Measurements from ENCODE around the gene LGALS4. TPM values are rescaled to one million over a fixed set of nuclear protein-coding genes. Genes with fewer than 3 reads are reported as not detected.
"Not testable (repeated sequence)": the region's sequence is repeated elsewhere in the genome, so short reads cannot be mapped to it uniquely, and the experiment has no call there.

The LGALS4 gene
- total RNA-seq, 3 donors from 2014 or later = 0.80 to 16.4 (median 0.88) TPM

DNA sequence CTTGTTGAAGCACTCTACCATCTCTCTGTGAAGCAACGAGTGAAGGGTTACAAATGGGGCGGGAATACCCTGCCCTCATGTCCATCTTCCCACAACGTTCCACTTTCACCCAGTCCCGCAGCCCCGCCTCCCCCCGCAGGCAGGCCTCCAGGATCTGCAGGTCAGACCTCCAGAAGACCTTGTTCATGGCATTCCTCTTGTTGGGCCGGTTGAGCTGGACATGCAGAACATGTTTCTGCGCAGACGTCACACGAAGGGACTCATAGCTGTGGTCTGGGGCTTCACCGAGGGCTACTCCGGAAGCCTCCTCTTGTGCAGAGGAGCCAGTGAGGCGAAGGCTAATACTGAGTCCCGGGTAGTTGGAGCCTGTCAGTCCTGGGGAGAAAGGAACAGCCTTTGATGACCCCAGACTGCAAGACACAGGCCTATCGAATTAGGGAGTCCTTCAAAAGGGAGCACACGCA is 18.4 kb upstream of the LGALS4 start:
- Histone ChIP-seq H3K27ac (peak overlapping the region; percentile 92 to 96), H3K27me3 (no peaks in the 10 kb centered on the region), H3K9me3 (no peaks in the 10 kb centered on the region), H3K4me3 (peak overlapping the region; percentile 62 to 77 (median 68)), H3K4me1 (peaks cover 3 to 10% of the 10 kb centered on the region in 2 donors), H3K36me3 (no peaks in the 10 kb centered on the region)
- peak; percentile 83 to 89 for DNase-seq (ENCODE audit: low spot score in 2 of 2)
- intact Hi-C loops (cut with DNase I; ENCODE audit: low total_unique reads) = no loop called here
- TF ChIP-seq POLR2A (IDR thresholded peaks at IDR 0.05) = no peak
- no peak for TF ChIP-seq POLR2AphosphoS5 (IDR thresholded peaks at IDR 0.05)
- TF ChIP-seq, protein P1, sequence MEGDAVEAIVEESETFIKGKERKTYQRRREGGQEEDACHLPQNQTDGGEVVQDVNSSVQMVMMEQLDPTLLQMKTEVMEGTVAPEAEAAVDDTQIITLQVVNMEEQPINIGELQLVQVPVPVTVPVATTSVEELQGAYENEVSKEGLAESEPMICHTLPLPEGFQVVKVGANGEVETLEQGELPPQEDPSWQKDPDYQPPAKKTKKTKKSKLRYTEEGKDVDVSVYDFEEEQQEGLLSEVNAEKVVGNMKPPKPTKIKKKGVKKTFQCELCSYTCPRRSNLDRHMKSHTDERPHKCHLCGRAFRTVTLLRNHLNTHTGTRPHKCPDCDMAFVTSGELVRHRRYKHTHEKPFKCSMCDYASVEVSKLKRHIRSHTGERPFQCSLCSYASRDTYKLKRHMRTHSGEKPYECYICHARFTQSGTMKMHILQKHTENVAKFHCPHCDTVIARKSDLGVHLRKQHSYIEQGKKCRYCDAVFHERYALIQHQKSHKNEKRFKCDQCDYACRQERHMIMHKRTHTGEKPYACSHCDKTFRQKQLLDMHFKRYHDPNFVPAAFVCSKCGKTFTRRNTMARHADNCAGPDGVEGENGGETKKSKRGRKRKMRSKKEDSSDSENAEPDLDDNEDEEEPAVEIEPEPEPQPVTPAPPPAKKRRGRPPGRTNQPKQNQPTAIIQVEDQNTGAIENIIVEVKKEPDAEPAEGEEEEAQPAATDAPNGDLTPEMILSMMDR (IDR thresholded peaks at IDR 0.05) = no peak

DNA sequence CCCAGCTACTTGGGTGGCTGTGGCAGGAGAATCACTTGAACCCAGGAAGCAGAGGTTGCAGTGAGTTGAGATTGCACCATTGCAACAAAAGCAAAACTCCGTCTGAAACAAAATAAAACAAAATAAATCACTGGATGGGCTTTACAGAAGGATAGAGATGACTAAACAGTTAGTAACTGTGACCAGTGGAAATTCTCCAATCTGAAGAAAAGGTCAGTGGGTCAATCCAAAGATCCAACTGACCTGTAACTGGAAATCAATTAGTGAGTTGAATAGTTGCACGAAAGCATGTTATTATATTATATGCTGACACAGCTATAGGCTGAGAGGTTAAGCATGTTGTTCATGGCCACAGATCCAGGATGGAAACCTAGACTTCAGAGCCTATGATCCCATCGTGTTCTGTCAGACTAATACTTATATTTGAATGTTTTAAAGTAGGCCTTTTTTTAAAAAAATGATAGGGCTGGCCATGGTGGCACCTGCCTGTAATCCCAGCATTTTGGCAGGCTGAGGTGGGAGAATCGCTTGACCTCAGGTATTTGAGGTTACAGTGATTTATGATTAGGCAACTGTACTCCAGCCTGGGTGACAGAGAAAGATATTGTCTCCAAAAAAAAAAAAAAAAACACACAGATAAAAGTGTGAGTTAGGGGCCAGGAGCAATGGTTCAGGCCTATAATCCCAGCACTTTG is 17.4 kb upstream of the LGALS4 start:
- Histone ChIP-seq H3K4me3 (peak overlapping the region in 2 of 3 donors; percentile 68 to 77), H3K27me3 (no peaks in the 10 kb centered on the region), H3K36me3 (no peaks in the 10 kb centered on the region), H3K27ac (peak overlapping the region; percentile 92 to 96), H3K4me1 (peaks cover 3 to 10% of the 10 kb centered on the region in 2 donors), H3K9me3 (no peaks in the 10 kb centered on the region)
- intact Hi-C loops (cut with DNase I; ENCODE audit: low total_unique reads) = no loop called here
- TF ChIP-seq, protein P1 (IDR thresholded peaks at IDR 0.05) = no peak
- TF ChIP-seq POLR2AphosphoS5 (IDR thresholded peaks at IDR 0.05) (no peak), POLR2A (IDR thresholded peaks at IDR 0.05) (no peak)
- no peak for DNase-seq (ENCODE audit: low spot score in 2 of 2)

- H3K36me3 ChIP-seq; H3K4me3 ChIP-seq; H3K27ac ChIP-seq; intact Hi-C loops (cut with DNase I; ENCODE audit: low total_unique reads); H3K27me3 ChIP-seq; DNase-seq (ENCODE audit: low spot score in 2 of 2); H3K9me3 ChIP-seq: not testable (repeated sequence)
- H3K4me1 ChIP-seq = peaks cover 3 to 10% of the 10 kb centered on the region in 2 donors
Observed at GRCh38 chr19:38829203-38829602, 16.5 kb upstream of the LGALS4 start.

DNA sequence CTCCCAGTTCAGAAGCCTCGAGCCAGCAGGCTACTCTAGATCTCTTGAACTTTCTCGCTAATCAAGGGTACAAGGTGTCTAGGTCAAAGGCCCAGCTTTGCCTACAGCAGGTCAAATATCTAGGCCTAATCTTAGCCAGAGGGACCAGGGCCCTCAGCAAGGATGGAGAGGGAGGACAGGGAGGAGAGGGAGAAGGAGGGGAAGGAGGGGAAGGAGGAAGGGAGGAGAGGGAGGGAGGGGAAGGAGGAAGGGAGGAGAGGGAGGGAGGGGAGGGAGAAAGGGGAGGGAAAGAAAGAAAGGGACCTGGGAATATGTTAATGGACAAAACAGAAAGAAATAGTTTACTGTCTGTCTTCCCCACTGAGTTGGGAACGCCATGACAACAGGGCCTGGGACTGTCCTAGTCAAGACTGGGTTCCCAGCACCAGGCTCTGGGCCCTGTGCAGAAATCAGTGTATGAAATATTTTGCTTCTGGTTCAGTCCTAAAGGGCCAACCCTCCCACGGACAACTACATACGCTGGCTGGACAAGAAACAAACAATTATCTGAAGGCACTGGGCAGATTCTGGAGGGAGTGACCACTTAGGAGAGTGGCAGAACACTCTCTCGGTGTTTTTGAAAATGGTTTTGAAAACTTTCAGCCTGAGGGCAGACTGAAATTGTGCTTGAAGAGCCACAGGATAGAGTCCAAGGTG is 14.3 kb upstream of the LGALS4 start:
- H3K36me3 ChIP-seq = no peaks in the 10 kb centered on the region
- intact Hi-C loops (cut with DNase I; ENCODE audit: low total_unique reads) = no loop called here
- TF ChIP-seq, protein P1 (IDR thresholded peaks at IDR 0.05) = no peak
- TF ChIP-seq POLR2A (IDR thresholded peaks at IDR 0.05) (no peak), POLR2AphosphoS5 (IDR thresholded peaks at IDR 0.05) (no peak)
- H3K4me3 ChIP-seq = no peak overlapping the region
- H3K27ac ChIP-seq = no peak overlapping the region
- no peaks in the 10 kb centered on the region for H3K9me3 ChIP-seq
- no peak for DNase-seq (ENCODE audit: low spot score in 2 of 2)
- H3K4me1 ChIP-seq = peaks cover 0 to 7% of the 10 kb centered on the region in 2 donors
- H3K27me3 ChIP-seq = no peaks in the 10 kb centered on the region

DNA sequence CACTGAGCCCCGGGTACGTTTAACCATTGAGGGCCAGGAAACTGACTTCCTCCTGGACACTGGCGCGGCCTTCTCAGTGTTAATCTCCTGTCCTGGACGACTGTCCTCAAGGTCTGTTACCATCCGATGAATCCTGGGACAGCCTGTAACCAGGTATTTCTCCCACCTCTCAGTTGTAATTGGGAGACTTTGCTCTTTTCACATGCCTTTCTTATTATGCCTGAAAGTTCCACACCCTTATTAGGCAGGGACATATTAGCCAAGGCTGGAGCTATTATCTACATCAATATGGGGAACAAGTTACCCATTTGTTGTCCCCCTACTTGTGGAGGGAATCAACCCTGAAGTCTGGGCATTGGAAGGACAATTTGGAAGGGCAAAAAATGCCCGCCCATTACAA is 13.2 kb upstream of the LGALS4 start:
- H3K36me3 ChIP-seq; H3K9me3 ChIP-seq; intact Hi-C loops (cut with DNase I; ENCODE audit: low total_unique reads); H3K27me3 ChIP-seq; H3K4me3 ChIP-seq; DNase-seq (ENCODE audit: low spot score in 2 of 2); H3K27ac ChIP-seq; H3K4me1 ChIP-seq: not testable (repeated sequence)

- H3K9me3 ChIP-seq; DNase-seq (ENCODE audit: low spot score in 2 of 2); H3K27me3 ChIP-seq; H3K4me1 ChIP-seq; H3K36me3 ChIP-seq; H3K27ac ChIP-seq; intact Hi-C loops (cut with DNase I; ENCODE audit: low total_unique reads); H3K4me3 ChIP-seq: not testable (repeated sequence)
Observed at GRCh38 chr19:38821230-38821825, 8.6 kb upstream of the LGALS4 start.
